CD4-positive, alpha-beta T cell treated with Interleukin-17A for 1 hour (primary cell): ENCODE measurements around the gene MSL2.
"Not testable (repeated sequence)": the region's sequence is repeated elsewhere in the genome, so short reads cannot be mapped to it uniquely, and the experiment has no call there.

Experiments used
- DNase-seq: peaks from one replicate; pipeline ENCODE4 v3.0.0-alpha.2; 2020

MSL2 gene

DNA sequence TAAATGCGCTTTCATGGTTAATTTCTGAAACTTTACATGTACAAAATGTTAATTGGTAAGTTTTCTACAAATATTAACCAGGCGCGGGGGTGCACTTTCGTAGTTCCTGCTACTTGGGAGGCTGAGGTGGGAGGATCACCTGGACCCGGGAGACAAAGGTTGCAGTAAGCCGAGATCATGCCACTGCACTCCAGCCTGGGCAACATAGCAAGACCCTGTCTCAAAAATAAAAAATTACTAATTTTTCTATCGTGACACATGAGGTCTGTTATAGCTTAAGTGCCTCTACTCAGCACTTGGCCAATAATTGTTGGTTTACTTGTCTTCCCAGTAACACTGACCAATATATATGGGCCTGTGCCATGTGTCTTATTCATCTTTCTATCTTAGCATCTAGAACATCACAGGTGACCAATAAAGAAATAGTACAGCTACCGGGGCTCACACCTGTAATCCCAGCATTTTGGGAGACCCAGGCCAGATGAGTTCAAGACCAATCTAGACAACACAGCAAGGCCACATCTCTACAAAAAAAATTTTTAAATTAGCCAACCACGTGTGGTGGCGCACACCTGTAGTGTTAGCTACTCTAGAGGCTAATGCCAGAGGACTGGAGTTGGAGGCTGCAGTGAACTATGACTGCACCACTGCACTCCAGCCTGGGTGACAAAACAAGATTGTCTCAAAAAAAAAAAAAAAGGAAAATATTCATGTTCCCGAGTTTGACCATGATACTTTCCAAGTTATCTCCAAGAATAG, 6.1 kb downstream of the MSL2 start:
- no peak for DNase-seq

GRCh38 chr3:136189043-136189442, 7.1 kb downstream of the MSL2 start:
- DNase-seq, result no peak

DNA sequence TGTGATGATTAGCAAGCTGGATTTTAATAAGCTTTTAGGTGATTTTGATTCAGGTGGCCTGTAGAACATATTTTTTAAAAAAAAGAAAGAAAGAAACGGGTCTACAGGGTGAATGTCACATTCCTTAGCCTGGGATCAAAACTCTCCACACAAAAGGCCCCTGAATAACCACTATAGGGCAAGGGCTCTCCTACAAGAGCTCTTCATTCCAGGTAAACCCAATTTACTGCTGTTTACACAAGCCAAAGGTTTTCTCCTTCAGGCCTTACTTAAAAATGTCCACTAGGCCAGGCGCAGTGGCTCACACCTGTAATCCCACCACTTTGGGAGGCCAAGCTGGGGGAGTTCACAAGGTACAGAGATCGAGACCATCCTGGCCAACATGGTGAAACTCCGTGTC, 8.3 kb downstream of the MSL2 start:
- DNase-seq, result no peak

DNA sequence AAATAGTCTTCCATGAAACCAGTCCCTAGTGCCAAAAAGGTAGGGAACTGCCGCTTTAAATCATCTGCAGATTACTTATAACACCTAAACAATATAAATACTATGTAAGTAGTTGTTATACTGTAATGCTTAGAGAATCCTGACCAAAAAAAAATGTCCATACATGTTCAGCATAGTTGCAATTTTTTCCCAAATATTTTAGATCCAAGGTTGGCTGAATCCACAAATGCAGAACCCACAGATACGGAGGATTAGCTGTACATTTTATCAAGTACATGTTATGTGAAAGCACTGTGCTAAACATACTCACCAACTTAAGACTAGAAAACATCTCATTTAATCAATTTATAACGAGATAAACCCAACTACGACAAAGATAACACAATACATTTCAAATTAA, 9.3 kb downstream of the MSL2 start:
- no peak for DNase-seq

- peak; percentile 26 for DNase-seq
Observed at GRCh38 chr3:136186344-136186743, 9.8 kb downstream of the MSL2 start.

DNA sequence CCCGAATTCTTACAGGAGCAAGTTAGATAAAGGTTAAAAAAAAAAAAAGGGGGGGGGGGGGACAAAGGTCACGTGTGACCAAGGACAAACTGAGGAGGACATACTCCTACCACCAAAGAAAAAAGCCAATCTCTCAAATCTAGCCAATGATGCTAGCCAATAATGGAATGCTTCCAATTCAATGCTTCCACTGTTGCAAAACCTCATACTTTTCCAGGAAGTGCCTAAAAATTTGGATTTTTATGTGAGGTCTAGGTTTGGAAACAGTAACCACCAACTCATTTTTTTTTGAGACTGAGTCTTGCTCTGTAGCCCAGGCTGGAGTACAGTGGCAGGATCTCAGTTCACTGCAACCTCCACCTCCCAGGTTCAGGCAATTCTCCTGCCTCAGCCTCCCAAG, 11.4 kb downstream of the MSL2 start:
- DNase-seq, result no peak

DNA sequence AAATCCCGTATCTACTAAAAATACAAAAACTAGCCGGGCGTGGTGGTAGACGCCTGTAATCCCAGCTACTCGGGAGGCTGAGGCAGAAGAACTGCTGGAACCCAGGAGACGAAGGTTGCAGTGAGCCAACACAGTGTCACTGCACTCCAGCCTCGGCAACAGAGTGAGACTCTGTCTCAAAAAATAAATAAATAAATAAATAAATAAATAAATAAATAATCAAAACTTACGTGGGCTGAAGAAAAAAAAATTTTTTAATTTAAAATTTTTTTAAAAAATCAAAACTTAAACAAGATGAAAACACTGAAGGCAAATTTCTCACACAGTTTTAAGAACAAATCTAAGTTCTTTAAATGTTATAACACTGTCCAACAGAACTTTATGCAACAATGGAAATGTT, 14.4 kb downstream of the MSL2 start:
- DNase-seq, result no peak

DNA sequence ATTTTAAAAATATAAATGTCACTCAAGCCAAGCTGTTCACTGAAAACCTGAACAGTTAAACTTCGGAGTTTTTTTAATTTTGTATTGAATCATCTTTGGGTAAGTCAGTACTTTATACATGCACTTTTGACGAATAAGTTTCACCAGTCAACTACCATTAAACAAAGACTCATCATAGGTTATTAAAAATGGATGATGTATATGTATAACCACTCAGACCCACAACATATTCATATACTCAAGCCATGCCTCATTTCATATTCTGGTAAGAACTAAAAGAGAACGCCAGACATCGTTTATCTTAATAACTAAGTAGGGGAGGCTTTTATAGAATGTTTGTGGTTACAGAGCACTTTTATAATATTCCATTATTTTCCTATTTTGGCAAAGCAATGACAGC, 18.3 kb downstream of the MSL2 start:
- no peak for DNase-seq

DNA sequence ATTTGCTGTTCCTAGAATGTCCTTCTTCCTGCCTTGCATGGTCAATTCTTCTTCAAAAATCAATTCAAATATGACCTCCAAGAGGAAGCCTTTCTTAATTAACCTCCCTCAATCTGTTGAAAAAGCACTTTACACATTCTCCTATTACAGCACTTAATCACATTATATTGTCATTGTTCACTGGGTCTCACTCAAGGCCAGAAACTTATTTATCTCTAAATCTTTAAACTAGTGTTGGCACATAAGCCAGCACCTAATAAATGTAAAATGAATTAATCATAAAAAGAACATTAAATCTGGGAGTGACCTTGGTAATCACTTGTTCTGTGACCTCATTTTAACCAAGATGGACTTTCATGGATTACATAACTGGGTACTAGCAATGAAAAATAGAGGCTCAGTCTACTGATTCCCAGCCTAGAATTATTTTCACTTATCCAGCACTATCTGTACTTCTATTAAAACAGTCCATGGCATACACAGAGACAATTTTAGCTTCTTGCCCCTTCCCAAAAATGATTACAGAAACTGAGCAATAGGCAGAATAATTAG, 22.1 kb downstream of the MSL2 start:
- no peak for DNase-seq

DNA sequence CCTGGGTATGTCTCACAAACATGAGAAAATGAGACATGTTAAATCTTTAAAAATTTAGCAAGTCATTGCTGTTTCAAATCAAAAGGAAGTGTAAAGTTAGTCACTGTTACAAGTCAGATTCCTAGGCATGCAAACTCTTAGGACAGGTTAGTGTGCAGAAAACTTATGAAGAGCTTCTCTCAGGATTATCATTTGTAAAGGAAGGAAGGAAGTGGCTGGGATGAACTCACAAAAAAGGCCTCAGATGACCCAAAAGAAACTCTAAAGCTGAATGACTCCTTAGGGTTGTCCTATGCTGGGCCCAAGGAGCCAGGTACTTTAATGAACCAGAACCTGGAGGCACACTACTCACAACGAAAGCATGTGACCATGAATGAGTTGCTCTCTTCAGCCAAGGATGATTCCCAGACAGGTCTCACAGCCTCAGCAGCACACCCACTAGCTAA, 25.0 kb downstream of the MSL2 start:
- DNase-seq, result no peak

DNA sequence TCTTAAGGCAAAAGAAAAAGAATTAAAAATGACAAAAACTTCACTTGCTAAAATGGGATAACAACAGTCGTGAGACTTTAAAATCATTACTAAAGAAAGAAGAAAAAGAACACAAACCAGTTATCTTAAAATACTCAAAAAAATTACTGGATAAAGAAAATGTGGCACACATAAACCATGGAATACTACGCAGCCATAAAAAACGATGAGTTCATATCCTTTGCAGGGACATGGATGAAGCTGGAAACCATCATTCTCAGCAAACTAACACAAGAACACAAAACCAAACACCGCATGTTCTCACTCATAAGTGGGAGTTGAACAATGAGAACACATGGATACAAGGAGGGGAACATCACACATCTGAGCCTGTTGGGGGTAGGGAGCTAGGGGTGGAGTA, 27.9 kb downstream of the MSL2 start:
- not testable (repeated sequence) for DNase-seq

- no peak for DNase-seq
Observed at GRCh38 chr3:136166507-136166906, 29.6 kb downstream of the MSL2 start.

GRCh38 chr3:136163607-136164006, 32.5 kb downstream of the MSL2 start:
- not testable (repeated sequence) for DNase-seq

- DNase-seq, result no peak
Observed at GRCh38 chr3:136162322-136162721, 33.8 kb downstream of the MSL2 start.

GRCh38 chr3:136161516-136161915, 34.6 kb downstream of the MSL2 start:
- DNase-seq, result no peak

DNA sequence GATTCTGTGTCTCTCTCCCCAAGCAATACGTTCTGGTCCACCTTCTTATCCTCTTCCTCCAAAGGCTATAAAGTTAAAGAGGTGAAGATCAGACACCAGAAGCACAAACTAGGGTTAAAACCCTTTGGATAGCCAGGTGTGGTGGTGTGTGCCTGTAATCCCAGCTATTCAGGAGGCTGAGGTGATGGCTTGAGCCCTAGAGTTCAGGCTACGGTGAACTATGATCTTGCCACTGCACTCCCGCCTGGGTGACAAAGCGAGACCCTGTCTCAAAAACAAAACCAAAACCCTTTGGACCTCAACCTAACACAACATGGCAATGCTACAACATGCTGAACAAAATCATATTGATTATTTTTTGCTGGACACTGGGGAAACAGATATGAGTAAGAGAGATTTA, 43.2 kb downstream of the MSL2 start:
- DNase-seq, result no peak

DNA sequence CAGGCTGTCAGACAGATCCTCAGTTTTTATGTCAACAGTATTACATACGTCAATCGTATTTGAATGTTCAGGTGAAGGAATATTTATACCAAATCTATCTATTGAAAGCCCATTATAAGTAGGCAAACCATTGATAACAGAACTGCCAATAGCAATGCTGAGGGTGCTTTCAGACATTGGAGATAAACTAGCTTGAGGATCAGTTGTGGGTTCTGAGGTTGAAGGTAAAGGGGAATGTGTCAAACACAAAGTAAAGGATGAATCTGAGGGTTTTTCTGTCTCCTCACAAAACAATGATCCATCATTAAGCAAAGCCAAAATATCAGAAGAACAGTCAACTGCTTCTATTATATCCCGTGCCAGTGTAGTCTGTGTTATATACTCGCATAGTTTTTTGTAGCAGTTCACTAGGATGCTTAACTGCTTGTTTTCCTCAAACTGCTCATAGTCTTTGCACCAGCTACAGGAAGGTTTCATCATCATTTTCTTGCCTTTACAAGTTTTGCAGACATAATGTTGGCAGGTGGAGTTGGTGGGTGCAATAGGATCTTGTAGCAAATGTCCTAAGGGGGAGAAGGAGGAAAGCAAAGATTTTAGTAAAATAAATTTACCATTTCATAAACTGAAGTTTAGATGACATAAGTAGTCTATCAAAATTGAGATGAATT, 43.8 kb downstream of the MSL2 start:
- DNase-seq, result no peak

- no peak for DNase-seq
Observed at GRCh38 chr3:136151219-136151618, 44.9 kb downstream of the MSL2 start.

DNA sequence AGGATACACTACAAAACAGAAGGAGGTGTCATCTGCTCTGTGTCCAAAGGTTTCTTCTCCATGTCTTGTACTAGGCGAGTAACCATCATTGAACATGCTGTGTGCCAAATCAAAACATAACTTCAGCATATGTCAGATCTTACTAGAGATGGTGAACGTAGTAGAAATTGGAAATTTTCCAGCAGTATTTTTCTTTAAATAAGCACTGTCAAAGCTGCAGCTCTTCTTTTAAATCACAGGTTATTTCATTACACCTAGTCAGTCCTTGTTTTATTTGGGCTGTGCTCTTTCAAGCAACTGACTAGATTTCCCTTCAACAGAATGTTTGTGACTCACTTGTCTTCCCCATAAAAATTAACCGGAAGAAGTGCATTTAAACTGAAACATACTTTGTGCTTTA, 46.5 kb downstream of the MSL2 start:
- DNase-seq, result no peak

GRCh38 chr3:136146981-136147729, 49.0 kb downstream of the MSL2 start:
- DNase-seq, result no peak

DNA sequence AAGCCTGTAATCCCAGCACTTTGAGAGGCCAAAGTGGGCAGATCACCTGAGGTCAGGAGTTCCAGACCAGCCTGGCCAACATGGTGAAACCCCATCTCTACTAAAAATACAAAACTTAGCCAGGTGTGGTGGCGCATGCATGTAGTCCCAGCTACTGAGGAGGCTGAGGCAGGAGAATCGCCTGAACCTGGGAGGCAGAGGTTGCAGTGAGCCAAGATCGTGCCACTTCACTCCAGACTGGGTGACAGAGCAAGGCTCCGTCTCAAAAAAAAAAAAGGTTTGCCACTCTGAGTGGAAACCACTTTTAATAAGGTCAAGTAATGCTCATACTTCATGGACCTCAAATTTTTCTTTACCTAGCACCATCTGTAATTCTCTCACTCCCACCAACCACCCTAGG, 51.7 kb downstream of the MSL2 start:
- not testable (repeated sequence) for DNase-seq

DNA sequence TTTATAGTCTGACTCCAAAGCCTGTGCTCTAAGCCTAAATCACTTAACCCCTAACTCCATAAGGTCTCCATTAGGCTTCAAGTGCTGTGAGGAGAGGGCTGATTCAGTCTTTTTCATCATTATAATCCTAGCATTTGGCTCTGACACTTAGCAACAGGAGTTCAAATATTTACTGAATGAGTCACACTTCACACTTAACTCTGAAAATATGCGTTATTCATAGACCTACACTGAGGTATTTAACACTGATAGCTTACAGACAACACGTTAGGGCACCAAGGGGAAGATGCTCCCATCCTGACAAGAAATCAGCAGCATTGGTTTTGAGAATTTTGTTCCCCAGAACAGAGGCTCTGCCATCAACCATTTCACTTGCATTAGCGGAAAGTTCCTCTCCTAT, 53.5 kb downstream of the MSL2 start:
- no peak for DNase-seq

DNA sequence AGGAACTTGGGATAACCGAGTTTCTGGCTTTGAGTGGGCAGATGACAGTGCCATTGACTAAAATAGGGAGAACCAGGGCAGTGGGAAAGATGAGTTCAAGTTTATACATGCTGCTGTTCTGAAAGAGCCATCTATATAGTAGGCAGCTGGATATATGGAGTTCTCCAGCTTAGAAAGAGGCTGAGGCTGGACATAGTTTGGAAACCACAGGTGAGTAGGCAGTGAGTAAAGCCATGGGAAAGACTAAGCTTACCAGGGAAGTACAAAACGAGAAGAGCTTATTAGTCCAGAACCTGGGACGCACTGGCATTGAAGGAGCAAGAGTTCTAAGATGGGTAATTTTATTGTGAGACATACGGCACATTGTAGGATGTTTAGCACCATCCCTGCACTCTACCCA, 54.2 kb downstream of the MSL2 start:
- DNase-seq, result no peak
